GM04504 (cell line): ENCODE results near the gene FHOD3.

Experiments
- DNase-seq: peaks from one replicate; pipeline ENCODE4 v3.0.0-alpha.2; 2012; ENCODE audit warnings: low read depth

The FHOD3 gene

DNA sequence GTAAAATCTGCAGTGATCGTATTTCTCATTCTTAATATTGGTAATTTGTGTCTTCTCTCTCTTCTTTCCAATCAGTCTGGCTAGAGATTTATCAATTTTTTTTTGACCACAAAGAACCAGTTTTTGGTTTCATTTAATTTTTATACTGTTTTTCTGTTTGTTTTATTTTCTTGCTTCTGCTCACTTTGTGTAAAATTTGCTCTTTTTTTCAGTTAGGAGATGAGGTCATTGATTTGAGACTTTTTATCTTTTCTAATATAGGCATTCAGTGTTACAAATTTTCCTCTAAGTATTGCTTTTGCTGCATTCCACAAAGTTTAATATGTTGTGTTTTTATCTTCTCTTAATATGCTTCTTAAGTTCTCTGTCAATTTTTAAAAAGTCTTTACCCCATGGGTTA is 370.8 kb downstream of the FHOD3 start:
- no peak for DNase-seq

DNA sequence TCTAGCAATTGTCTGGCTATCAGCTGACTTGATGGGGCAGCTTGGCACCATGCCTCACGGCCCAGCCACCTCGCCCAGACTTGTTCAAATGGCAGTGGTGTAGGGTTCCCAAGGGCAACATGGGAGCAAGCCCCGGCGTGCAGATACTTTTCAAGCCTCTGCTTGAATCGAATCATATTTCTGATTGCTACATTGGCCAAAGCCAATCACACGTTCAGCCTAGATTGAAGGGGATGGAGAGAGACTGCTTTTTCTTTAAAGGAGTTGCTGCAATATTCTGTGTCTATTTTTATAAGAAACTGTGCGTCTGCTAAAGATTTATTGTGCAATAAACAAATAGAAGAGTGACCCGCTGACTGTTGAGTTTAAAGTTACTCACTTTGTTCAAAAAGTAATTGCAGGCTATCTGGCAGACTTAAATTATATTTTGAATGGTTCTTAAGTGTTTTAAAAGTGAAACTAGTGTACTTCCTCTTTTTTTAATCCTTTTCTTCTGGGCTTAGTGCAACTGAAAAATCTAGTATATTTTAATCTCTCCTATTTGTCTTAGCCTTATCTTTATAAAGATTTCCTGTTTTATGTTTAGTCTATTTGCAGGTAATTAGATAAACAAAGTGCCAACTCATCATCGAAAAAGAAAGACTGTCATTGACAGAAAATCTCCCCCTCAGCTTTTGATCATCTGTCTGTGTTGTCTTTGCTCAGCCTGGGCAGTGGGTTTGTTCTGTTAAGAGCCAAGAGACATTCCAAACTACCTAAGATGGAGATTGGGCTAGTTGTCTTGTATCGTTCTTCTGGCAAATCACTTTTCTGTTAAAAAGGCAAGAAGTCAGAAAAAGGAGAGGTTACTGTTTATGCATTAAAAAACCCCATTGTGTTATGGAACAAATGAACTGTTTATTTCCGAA is 375.2 kb downstream of the FHOD3 start:
- DNase-seq: no peak

DNA sequence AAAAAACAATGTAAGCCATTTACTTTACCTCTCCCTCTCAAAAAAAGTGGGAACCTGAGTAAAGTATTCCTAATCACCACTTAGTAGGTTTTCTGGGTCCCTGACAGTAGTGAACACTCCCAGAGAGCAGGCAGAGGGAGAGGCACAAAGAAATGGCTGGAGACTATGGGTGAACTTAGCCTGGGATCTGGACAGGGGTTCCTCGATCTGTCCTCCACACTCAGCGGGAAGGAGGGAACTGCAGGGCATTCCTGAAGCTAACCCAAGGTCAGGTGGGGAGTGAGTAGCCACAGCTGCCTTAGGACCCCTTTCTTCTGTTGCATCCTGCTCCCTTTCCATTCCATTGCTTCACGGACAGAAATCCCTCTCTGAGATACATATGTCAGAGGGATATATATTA is 375.9 kb downstream of the FHOD3 start:
- no peak for DNase-seq

DNA sequence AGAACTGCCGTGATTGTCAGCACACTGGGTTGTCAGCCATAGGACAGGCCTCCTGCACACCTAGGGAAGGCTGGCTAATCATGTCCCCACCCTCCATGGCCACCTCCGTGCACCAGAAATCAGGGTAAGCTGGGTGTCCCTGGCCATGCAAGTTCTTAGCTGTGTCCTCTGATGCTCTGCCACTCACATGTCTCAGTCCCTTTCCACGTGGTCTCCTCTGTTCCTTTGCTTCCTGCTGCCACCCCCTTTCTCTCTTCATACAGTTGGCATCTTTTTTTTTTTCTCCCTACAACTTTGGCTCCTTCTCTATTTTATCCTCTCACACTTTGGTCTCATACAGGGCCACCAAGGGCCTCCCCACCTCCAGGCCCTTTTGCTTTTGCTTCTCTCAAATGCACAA is 377.6 kb downstream of the FHOD3 start:
- DNase-seq: no peak

DNA sequence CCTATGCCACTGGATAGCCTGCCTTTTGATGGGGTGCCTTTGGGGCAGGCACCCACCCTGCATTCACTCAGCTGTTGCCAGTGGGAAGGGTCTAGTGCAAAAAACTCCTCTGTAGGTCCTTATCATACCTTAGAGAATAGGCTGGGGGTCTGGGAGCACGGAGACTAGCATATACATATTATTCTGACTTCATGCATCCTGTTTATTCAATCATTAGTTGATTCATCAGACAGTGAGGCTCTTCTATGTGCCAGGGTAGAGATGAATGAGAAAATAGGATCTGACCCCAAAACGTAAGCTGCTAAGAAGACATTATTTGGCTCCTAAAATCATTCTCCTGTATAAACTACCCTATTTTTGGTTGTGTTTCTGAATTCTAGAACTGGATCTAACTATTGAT is 378.0 kb downstream of the FHOD3 start:
- no peak for DNase-seq

DNA sequence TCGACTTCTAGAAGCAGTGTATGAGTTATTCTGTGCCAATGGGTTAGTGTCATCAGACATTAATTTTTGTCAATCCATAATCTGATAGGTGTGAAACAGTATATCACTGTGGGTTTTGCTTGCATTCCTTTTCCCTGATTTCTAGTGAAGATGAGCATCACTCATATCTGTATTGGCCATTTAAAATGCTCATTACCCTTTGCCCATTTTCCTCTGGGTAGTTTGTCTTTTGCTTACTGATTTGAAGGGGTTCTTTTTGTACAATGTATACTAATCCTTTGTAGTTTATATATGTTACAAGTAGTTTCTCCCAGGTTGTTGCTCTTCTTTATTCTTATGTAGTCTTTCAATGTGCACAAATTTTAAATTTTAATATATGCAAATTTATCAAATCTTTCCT is 379.1 kb downstream of the FHOD3 start:
- DNase-seq: no peak

DNA sequence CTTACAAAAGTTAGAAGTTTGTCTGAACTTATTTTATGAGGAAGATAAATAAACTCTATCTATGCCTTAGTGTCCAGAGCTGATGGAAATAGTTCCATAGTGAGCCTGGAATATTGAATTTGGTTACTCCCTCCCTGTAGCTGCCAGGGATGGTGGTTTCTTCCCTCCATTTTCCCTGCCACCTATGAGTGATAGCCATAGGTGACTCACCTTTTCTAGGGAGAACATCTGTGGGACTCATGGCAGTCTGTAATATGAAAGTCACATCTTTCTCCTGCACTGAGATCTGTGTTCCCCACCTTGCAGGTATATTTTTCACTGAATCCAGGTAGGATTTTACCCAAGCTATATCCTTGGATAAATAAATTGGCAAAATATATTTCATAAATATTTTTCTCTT is 382.5 kb downstream of the FHOD3 start:
- no peak for DNase-seq

DNA sequence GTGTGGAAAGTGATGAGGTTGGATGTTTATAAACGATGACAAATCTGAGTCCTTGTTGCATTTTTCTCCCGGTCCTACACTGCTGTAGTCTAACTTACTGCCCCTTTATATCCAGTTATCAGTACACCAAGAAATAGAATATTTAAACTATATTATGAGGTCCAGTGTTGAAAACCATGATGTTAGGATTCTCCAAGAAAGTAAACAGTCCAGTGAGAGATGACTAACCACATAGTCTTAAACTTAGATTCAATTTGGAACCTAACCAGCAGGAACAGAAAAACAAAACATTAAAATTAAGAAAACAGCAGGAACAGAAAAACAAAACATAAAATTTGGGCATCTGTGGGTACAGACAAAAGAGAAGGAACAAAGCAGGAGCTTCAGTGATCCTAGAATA is 388.1 kb downstream of the FHOD3 start:
- no peak for DNase-seq

DNA sequence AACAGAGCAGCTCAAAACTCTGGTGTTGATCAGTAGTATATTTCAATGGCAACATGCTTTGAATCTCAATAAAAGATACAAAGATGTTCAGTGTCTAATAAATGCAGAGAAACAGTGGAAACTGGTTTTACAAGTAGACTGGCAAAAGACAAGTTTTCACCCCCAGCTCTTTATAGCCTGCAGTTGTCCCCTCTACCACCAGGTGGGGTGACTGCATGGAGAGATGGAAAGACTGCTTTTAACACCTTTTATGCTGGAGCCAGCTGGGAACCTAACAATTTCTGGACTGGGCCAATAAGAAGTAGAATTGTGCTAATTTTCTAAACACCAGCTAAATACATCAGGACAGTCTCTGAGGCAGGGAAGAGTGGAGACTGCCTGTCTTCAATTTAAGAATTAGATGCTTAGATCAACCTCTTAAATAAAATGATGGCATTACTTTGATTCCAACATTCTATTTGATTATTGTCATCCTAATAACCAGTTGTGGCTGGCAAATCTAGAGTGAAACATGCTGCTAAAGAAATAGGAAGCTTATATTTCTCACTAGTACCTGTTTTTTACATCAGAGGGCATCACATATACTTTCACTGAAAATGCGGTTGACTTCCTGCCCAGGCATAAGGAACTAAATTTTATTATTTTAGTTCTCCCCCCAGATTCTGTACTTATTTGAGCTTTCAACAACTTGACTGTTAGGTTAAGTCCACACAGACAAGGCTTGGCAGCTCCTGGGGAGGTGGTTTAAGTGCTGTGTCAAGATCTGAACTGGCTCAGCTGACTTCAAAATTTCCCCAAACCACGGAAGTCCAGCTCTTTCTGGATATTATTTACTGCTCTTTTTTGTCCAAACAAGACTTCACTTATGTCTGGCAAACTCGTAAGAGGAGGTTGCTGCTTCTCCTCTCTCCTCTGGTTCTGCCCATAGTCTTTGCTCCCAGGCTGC is 390.8 kb downstream of the FHOD3 start:
- peak; percentile 51 for DNase-seq

DNA sequence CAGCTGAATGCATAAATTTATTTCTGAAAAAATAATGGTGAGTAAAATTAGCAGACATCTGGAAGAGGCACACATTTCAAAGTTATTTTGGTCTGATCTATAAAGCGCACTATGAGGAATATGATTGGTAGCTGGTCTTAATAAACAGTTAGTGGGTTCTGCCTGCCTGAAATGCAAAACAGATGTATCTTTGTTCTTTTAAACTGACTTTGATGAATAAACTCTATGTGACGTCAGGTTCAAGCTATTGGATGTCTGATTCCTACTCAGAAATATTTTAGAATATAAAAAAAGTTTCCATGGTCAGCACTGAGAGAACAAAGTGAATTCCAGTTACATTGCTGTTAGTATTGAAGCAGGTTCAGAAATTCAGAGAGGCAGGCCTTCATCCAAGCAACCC is 394.9 kb downstream of the FHOD3 start:
- DNase-seq: peak; percentile 78

DNA sequence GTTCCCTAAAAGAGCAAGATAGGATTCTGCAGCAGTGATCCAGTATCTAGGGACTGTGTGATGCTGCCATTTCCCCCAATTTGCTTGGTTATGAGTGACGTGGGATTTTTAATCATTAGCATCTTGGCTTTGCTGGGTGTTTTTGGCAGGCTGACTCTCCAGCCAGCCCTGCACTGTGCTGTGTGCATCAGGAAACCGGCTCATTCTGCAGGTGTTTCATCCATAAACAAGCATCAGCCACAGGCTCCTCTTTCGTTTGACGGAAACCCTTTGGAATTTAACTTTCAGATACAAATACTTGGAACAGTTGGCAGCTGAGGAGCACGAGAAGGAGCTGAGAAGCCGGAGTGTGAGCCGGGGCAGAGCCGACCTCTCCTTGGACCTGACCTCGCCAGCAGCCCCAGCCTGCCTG is 395.4 kb downstream of the FHOD3 start:
- no peak for DNase-seq

DNA sequence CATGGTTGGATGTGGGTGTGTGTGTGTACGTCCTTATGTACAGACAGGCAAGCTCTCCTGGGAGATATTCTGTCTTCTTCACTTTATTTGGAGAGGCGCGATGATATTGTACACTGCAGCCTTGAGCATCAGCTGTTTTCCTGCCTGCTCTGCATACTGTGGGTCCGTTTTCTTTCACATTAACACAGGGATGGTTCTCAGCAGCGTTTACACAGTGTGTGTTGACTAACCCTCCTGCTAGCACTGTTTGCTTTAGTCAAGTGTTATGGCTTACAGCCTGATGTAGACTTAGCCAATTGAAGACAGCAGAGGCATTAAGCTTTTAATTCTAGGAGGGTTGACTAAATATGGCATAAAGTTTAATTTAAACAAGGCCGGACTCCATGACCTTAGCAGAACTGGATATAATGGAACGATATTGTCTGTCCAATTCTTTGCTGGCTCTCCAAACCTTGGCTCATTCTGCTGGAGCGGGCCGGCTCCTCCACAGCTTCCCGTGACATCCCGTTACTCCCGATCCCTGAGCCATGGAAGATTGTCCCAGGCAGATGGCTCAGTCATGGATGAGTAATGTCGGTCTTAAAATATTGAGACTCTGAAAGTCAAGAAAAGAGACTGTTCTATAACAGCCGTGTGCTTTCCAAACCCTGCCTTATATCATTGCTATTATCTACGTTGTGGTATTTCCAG is 396.6 kb downstream of the FHOD3 start:
- no peak for DNase-seq

DNA sequence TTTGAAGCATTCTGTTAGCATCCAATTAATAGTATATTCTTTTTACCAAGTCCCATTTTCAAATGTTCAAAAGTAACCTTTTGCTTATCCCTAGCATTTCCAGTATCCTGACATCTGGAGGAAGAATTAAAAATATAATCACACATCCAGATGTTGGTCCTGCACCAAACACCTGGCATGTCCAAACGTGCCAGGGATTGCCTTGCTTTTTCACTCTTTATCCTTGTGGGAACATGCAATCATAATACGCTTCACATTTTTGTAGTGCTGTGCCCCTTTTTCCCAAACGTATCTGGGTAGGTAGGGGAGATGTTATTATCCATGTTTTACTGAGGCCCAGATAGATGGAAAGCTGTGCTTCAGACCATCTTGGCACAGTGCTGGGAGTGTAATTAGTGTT is 398.3 kb downstream of the FHOD3 start:
- no peak for DNase-seq

DNA sequence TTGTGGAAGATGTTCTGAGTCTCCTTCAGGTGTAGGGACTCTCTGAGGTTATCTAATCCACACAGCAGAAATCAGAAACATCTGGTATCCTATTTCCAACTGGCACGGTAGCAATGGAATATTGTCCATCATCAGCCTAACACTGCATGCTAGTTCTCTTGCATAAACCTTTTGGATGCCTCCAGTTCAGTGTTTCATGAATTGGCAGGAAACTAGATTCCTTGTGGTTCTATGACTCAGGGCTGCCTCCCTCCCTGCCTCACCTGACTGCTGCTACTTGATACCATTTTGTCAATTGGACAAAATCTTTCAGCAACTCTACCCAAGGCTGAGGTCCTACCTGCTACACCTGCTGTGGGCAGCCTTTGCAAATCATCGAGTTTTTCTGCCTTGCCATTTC is 400.4 kb downstream of the FHOD3 start:
- DNase-seq: peak; percentile 84

DNA sequence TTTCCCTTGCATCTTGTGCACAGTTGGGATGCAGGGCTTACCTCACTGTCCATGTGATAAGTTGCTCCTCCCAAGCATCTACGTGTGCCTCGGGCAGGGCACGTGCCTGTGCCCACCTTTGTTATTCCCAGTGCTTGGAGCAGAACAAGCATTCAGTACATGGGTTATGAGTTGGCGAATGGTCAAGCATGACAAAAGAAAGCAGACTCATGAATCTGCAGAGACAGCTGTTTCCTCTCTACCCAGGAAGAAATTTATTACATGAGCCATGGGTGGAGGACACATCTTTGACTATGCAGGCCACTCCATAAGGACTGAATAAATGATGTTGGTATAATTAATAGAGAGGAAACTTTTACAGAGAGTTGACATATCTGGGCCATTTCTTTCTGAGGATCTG is 403.4 kb downstream of the FHOD3 start:
- no peak for DNase-seq

DNA sequence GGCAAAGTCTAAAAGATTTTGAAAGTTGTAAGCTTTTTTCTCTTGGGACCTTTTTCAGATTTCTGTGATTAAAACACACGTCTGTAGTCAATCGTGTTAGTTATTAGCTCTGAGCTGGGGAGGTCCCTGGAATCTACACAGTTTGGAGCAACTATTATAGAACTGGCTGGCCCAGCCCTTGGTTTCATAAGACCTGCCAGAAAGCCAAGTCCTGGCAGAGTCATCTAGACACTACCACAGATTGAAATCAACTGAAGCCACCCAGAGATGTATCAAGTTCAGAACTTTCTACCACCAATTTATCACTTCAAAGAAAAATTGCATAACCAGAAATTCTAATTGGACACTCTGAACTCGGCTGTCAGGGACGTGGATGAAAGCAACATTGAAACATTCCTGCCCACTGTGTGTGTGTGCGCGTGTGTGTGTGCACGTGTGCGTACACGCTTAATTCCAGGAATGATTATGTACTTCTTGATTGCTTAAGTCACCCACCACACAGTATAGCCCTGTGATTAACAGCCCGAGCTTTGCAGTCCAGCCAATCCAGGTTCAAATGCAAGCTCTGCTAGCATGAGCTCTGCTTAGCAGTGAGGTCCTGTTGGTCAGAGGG is 405.0 kb downstream of the FHOD3 start:
- no peak for DNase-seq

DNA sequence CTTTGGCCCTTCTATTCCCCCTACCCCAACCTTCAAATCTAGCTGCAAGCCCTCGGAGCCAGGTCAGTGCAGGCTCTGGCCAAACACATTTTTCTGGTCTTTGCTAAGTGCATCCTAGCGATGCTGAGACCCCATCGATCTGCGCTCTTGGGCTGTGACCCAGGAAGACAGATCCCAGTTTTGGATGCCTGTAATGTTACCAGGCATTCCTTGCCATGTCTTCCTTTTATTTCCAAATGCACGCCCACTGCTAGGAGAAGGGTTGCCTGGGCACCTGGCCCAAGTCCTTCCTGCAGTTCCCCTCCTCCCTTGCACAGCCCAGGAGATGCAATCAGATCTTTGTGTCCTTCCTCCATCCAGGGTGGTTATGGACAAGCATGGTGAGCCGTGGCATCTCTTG is 406.6 kb downstream of the FHOD3 start:
- DNase-seq: no peak

DNA sequence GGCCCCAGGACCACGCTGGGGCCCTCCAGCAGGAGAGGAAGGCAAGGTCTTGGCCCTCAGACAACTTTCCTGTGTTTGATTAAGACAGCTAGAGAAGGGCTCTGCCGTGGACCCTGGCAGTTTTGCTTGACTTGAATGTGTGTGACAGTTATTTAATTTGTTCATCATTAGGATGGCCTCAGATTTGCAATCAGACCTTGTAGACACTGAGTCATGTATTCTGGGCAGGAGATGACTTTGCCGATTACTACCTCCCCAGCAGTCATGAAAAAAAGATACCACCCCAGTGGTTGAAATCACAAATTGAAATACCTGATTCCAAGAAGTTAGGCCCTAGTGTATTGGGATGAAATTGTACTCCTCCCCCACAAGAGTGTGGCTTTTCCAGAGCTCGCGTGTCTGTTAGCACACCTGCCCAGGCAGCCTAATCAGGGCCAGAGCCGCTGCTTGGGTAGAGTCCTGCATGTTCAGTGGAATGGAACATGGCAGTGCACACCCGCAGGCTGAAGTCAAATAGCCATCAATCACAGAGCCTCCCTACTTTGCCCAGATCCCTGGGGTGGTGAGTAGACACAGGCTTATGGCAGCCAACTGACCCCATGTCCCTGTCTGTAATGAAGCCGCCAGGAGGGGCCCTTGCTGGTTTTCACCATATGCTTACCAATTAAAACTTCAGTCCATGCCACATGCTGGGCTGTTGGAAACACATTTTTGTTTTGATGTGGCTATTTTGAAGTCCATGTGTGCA is 408.8 kb downstream of the FHOD3 start:
- DNase-seq: no peak

DNA sequence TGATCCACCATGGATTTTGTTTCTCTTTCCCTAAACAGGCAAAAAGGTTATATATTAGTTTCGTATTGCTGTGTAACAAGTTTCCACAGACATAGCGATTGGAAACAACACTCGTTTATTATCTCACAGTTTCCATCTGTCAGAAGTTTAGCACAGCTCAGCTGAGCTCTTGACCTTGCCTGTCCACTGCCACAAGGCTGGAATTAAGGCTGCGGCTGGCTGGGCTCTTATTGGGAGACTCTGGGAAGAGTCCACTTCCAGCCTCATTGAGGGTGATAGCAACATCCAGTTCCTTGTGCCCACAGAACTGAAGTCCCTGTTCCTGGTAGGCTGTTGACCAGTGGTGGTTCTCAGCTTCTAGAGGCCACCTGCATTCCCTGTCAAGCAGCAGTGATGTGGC is 410.9 kb downstream of the FHOD3 start:
- DNase-seq: no peak

DNA sequence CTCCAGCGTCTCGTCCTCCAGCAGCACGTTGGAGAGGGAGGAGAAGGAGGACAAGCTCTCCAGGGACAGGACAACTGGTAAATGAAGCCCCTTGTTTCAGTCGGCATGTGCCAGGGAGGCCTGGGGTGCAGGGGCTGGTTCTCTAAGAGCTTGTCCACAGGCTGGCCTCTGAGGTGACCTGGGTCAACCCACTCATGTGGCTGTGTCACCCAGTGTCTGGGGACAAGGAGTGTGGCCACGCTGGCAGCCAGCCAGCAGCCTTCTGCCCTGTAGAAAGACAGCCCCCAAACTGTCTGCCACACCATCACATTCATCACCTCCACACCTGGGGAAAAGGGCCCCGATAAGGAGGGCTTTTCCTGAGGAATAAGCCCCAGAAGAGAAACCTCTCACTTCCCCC is 411.8 kb downstream of the FHOD3 start:
- DNase-seq: no peak

DNA sequence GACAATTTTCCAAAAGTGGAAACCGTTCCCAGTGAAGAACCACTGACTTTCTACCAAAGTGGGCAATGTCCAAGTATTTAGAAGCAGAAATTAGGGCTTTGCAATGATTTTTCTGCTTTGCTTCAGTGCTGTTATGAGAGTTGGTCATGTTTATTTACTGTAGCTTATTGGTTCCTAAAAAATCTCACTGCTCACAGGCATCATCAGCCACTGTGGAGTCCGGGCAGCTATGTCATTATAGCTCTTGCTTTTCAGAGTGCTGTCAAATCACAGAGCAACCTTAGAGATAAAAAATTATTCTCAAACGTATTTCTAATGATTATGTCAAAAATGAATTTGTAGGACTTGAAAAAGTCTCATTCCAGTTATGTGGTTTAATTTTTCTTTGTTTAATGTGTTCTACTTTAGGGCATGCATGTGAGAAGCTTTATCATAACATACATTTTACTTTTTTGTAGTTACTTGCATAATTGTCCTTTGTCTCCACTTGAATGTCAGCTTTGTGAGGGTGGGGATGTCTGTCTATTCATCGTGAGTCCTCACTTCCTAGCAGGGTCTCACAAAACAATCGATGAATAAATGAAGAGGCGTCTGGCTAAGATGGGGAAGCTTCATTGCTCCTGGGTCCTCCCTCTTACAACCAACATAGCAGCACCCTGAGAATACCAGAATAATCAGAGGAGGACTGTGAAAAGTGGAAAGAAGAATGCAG is 413.7 kb downstream of the FHOD3 start:
- DNase-seq: no peak
